Activated CD8-positive, alpha-beta memory T cell treated with anti-CD3 and anti-CD28 coated beads for 48 hours (primary cell): Measurements from ENCODE around the gene XRN1.
"Not testable (repeated sequence)": the region's sequence is repeated elsewhere in the genome, so short reads cannot be mapped to it uniquely, and the experiment has no call there.

Source experiments
- DNase-seq, 3 experiments: peaks; one replicate each; pipeline ENCODE4 v3.0.0-alpha.2; 2020; ENCODE audit warnings: low read depth in 2 of 3, low spot score in 2 of 3

XRN1 gene, protein sequence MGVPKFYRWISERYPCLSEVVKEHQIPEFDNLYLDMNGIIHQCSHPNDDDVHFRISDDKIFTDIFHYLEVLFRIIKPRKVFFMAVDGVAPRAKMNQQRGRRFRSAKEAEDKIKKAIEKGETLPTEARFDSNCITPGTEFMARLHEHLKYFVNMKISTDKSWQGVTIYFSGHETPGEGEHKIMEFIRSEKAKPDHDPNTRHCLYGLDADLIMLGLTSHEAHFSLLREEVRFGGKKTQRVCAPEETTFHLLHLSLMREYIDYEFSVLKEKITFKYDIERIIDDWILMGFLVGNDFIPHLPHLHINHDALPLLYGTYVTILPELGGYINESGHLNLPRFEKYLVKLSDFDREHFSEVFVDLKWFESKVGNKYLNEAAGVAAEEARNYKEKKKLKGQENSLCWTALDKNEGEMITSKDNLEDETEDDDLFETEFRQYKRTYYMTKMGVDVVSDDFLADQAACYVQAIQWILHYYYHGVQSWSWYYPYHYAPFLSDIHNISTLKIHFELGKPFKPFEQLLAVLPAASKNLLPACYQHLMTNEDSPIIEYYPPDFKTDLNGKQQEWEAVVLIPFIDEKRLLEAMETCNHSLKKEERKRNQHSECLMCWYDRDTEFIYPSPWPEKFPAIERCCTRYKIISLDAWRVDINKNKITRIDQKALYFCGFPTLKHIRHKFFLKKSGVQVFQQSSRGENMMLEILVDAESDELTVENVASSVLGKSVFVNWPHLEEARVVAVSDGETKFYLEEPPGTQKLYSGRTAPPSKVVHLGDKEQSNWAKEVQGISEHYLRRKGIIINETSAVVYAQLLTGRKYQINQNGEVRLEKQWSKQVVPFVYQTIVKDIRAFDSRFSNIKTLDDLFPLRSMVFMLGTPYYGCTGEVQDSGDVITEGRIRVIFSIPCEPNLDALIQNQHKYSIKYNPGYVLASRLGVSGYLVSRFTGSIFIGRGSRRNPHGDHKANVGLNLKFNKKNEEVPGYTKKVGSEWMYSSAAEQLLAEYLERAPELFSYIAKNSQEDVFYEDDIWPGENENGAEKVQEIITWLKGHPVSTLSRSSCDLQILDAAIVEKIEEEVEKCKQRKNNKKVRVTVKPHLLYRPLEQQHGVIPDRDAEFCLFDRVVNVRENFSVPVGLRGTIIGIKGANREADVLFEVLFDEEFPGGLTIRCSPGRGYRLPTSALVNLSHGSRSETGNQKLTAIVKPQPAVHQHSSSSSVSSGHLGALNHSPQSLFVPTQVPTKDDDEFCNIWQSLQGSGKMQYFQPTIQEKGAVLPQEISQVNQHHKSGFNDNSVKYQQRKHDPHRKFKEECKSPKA (N-terminal part only)

GRCh38 chr3:142447852-142448823 is at the start of gene XRN1:
Gene XRN1 (minus strand): TSS chr3:142448037. CDS start chr3:142447944, 93 bp downstream.
- peak; percentile 84 to 92 (median 91) for DNase-seq

- no peak for DNase-seq
Measured at GRCh38 chr3:142495103-142495502, 47.3 kb upstream of the XRN1 start.

GRCh38 chr3:142492184-142492583 is 44.3 kb upstream of the XRN1 start:
- no peak for DNase-seq

- no peak for DNase-seq
Measured at GRCh38 chr3:142489572-142490323, 41.9 kb upstream of the XRN1 start.

DNA sequence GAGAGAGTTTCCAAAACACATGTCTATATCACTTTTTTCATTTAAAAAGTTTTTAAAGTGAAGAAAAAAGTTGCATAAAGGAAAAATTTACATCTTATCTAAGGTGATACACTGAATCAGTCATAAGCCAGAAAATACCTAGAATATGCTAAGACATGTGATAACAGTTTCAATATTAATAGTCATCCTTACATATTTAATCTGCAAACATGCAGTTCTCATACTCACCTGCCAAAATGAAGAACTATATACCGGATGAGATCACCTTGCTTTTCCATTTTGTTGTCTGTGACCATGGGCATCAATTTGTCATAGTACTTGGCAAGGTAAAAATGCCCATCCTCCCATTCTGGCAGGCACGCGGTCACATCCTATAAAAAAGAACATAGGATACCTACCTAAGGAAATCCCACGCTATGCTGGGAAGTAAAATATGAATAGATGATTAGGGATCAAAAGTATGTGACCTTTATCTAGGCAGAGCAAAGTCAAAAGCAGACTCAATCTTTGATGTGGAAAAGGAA is 37.1 kb upstream of the XRN1 start:
- DNase-seq, result no peak

GRCh38 chr3:142481196-142481595 is 33.4 kb upstream of the XRN1 start:
- DNase-seq, result no peak

GRCh38 chr3:142470826-142471225 is 23.0 kb upstream of the XRN1 start:
- DNase-seq, result no peak

GRCh38 chr3:142468456-142468855 is 20.6 kb upstream of the XRN1 start:
- no peak for DNase-seq

DNA sequence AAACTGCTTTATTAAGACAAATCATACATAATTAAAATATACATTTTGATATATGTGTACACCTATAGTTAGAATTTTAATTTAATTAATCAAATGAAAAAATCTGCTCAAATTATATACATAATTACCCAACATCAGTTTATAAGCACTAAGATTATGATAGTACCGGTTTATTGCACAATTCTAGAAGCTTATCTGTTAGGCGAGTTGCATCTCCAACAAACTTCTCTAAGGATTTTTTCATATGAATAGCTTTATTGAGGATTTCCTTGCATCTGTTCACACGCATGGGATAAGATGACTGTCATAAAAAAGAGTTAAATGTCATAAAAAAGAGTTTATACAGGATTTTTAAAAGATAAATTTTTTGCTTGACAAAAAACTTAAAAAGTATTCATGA is 19.9 kb upstream of the XRN1 start:
- DNase-seq, result no peak

GRCh38 chr3:142460689-142461088 is 12.9 kb upstream of the XRN1 start:
- no peak for DNase-seq

GRCh38 chr3:142459929-142460328 is 12.1 kb upstream of the XRN1 start:
- DNase-seq, result no peak

DNA sequence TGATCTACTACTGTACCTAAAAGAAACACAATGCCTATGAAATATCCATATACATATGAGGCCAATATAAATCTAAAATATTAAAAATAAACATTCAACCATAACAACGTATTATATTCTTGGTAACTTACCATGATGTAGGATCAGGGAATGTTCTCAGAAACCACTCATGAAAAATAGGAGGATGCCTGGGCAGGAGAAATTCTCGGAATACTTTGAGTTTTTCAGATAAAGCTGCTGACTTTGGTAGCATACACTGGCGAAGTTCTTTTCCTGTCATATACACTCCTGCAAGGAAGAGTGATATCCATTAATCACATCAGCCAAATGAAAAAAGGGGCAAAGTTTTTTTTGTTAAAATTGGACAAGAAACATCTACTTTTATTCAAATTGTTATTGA is 11.3 kb upstream of the XRN1 start:
- DNase-seq, result no peak

GRCh38 chr3:142450881-142451280 is 3.0 kb upstream of the XRN1 start:
- DNase-seq, result no peak

DNA sequence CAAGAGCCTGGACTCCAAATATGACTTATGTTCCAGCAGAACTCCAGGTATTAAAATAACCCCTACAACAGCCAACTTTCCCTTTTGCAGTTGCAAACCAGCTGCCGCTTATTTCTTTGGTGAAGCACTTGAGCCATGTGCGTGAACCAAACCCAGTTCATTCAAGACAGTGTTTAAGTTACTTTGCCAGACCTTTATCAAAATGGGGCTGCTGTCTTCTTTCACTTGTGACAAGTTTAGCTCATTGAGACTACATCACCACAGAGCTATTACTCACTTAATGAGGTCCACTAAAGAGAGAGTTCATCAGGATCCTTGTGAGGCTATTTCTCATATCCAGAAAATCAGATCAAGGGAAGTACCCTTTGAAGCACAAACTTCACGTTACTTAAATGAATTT is 2.4 kb upstream of the XRN1 start:
- DNase-seq, result no peak

- DNase-seq, result peak; percentile 11 to 23 (median 16)
Measured at GRCh38 chr3:142447301-142447851, 461 bp downstream of the XRN1 start.

- DNase-seq, result no peak
Measured at GRCh38 chr3:142445816-142446254, 2.0 kb downstream of the XRN1 start.

- no peak for DNase-seq
Measured at GRCh38 chr3:142444343-142444742, 3.5 kb downstream of the XRN1 start.

GRCh38 chr3:142443060-142443459 is 4.8 kb downstream of the XRN1 start:
- DNase-seq, result not testable (repeated sequence)
